Measurements from ENCODE around the gene COMT. TPM values are rescaled to one million over a fixed set of nuclear protein-coding genes. Genes with fewer than 3 reads are reported as not detected.
A peak's percentile ranks its signal among the peaks of the same experiment; 100 is the strongest.

Gene COMT
- total RNA-seq (100 to 1,000 TPM; 101 to 111 TPM), polyA plus RNA-seq (100 to 1,000 TPM in 1 of 2 donors, 10 to 100 TPM in 1; 96.7 to 176 TPM)
- long read RNA-seq, donor 1, transcript COMT-209 (4 exons, 1,035 nt), result minor isoform, 9 of 221 reads
- long read RNA-seq, donor 1, transcript COMT-202 (6 exons, 2,437 nt), result major isoform, 175 of 221 reads
- long read RNA-seq, donor 1, partial matches to known transcripts, result 18 of 221 reads
- long read RNA-seq, donor 1, other reads (novel, unspliced or antisense), result 18 of 221 reads
- long read RNA-seq, donor 2, transcript COMT-202 (6 exons, 2,437 nt), result major isoform, 52 of 81 reads
- long read RNA-seq, donor 2, partial matches to known transcripts, result 18 of 81 reads
- long read RNA-seq, donor 2, other reads (novel, unspliced or antisense), result 8 of 81 reads

DNA sequence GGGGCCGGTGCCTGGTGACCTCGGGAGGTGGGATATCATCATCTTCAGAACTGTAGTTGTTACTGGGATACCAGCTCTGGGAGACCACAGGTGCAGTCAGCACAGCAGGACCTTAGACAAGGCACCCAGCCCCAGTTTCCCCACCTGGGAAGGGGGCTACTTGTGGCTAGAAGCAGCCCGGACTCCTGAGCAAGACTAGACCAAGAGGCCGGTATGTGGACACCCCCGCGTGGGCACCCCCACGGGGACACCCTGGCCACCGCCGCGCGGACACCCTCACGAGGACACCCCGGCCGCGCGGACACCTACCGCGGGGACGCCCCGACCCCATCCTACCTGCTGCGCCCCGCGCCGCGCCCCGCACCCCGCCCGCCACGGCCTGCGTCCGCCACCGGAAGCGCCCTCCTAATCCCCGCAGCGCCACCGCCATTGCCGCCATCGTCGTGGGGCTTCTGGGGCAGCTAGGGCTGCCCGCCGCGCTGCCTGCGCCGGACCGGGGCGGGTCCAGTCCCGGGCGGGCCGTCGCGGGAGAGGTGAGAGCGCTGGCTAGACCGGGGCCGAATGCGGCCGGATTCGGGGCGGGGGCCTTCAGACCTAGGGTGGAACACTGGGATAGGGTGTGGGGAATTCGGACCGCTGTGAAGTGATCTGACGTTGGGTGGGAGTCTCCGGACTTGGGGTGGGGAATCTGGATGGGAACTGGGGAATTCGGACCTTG, at the start of gene COMT, which contains the start of gene TXNRD2:
Gene COMT (plus strand): TSS at position 408 of the 718 bp plus-strand sequence. CDS start 20,755 bp downstream, outside the sequence.
Gene TXNRD2 (minus strand): TSS at position 454 of the 718 bp plus-strand sequence. CDS start 15 bp downstream, at position 439.
- no peaks in the 10 kb centered on the region for H3K9me3 ChIP-seq (ENCODE audit: control insufficient read depth, low read length)
- peak; percentile 92 for ATAC-seq (ENCODE audit: low FRiP score)
- no peaks in the 10 kb centered on the region for H3K36me3 ChIP-seq (ENCODE audit: control insufficient read depth in 1 of 2, insufficient read depth in 2 of 2, low read length in 1 of 2)
- peaks cover 2 to 6% of the 10 kb centered on the region in 2 donors for H3K4me1 ChIP-seq (ENCODE audit: control insufficient read depth in 1 of 2, insufficient read depth in 2 of 2, low read length in 2 of 2)
- H3K27me3 ChIP-seq (ENCODE audit: control insufficient read depth in 1 of 2, insufficient read depth in 2 of 2, low read length in 1 of 2), result no peaks in the 10 kb centered on the region
- intact Hi-C loops (cut with DNase I), result no loop called here
- peak within 1 kb of the TSS; percentile 54 to 92 for H3K4me3 ChIP-seq (ENCODE audit: low read length in 2 of 2)
- peak within 1 kb of the TSS; percentile 94 to 97 for H3K27ac ChIP-seq (ENCODE audit: low read depth in 1 of 2, low read length in 2 of 2)
- DNase-seq, result peak; percentile 84 to 92
- 0 to 1% methylated on average over 54 to 63 of the region's 63 CpGs for WGBS, 2 donors

DNA sequence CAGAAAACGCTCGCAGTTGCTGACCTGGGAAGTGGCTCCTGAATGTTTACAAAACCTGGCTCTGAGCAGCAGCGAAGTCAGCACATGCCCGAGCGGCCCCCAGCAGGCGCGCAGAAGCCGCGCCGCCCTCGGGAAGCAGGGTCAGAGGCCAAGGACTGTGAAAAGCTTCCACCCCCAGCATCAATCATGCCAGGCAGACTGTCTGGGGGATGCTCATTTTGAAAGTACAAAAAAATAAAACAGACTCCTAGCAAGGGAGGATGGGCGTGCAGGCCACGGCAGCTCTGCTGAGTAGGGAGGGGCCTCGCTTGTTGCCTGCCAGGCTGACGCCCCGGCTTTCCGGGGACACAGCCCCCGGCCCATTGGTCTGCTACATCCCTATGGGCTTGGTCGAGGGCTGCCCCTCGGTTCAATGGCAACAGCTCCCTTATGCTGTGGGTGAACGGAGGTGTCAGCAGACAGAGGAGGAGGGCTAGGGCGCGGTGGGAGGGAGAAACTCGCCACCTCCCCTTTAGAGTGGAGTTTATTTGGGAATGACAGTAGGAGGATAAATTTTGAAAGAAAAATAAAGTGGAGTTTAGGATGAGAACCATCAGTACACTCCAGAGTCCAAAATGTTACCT, 49.2 kb upstream of the COMT start:
- Histone ChIP-seq H3K9me3 (ENCODE audit: control insufficient read depth, low read length) (no peaks in the 10 kb centered on the region), H3K36me3 (ENCODE audit: control insufficient read depth in 1 of 2, insufficient read depth in 2 of 2, low read length in 1 of 2) (no peaks in the 10 kb centered on the region), H3K4me3 (ENCODE audit: low read length in 2 of 2) (no peak overlapping the region), H3K27ac (ENCODE audit: low read depth in 1 of 2, low read length in 2 of 2) (no peak overlapping the region), H3K4me1 (ENCODE audit: control insufficient read depth in 1 of 2, insufficient read depth in 2 of 2, low read length in 2 of 2) (no peaks in the 10 kb centered on the region), H3K27me3 (ENCODE audit: control insufficient read depth in 1 of 2, insufficient read depth in 2 of 2, low read length in 1 of 2) (no peaks in the 10 kb centered on the region)
- DNase-seq (no peak), ATAC-seq (ENCODE audit: low FRiP score) (no peak)
- intact Hi-C loops (cut with DNase I), result no loop called here
- WGBS, 2 donors, result 75 to 80% methylated on average over 24 of the region's 24 CpGs

DNA sequence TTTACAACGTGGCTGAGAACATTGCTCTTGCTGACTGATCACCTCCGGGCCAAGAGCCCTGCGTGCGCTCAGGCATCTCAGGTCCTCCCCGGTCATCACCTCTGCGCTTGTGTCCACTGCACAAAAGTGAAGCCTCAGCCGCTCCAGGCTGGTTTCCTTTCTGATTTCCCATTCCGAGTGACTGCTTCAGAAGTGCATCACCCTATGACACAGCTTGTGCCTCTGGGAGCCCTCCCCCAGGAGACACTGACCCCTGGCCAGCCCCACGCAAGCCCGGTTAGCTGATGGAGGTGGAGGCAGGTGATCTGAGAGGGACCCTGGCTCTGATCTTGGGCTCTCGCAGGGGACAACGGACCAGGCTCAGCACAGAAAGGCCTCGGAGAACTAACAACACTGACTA, 48.6 kb upstream of the COMT start:
- intact Hi-C loops (cut with DNase I), result no loop called here
- Histone ChIP-seq H3K4me1 (ENCODE audit: control insufficient read depth in 1 of 2, insufficient read depth in 2 of 2, low read length in 2 of 2) (no peaks in the 10 kb centered on the region), H3K36me3 (ENCODE audit: control insufficient read depth in 1 of 2, insufficient read depth in 2 of 2, low read length in 1 of 2) (no peaks in the 10 kb centered on the region), H3K27ac (ENCODE audit: low read depth in 1 of 2, low read length in 2 of 2) (no peak overlapping the region), H3K27me3 (ENCODE audit: control insufficient read depth in 1 of 2, insufficient read depth in 2 of 2, low read length in 1 of 2) (no peaks in the 10 kb centered on the region), H3K4me3 (ENCODE audit: low read length in 2 of 2) (no peak overlapping the region), H3K9me3 (ENCODE audit: control insufficient read depth, low read length) (no peaks in the 10 kb centered on the region)
- WGBS, 2 donors, result 85 to 86% methylated on average over 13 of the region's 13 CpGs
- DNase-seq, result no peak
- no peak for ATAC-seq (ENCODE audit: low FRiP score)

DNA sequence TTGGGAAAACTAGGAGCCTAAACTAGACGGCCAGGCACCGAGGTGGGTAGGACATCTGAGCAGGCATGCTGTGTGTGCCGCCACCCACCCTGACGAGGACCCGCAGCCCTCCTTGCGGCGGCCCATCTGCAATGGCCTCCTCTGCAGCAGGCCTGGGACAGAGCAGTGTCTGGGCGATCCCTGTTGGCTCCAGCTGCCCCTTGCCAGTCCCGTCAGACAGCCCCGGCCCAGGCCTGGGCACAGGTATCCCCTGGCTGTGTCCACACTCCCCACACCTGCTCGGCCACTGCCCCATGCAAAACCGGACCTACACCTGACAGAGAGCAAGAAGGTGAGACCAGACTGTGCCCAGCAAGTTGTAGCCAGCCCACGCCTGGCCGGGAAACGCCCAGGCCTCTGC, 48.2 kb upstream of the COMT start:
- intact Hi-C loops (cut with DNase I), result no loop called here
- Histone ChIP-seq H3K4me1 (ENCODE audit: control insufficient read depth in 1 of 2, insufficient read depth in 2 of 2, low read length in 2 of 2) (no peaks in the 10 kb centered on the region), H3K4me3 (ENCODE audit: low read length in 2 of 2) (no peak overlapping the region), H3K27me3 (ENCODE audit: control insufficient read depth in 1 of 2, insufficient read depth in 2 of 2, low read length in 1 of 2) (no peaks in the 10 kb centered on the region), H3K27ac (ENCODE audit: low read depth in 1 of 2, low read length in 2 of 2) (no peak overlapping the region), H3K9me3 (ENCODE audit: control insufficient read depth, low read length) (no peaks in the 10 kb centered on the region), H3K36me3 (ENCODE audit: control insufficient read depth in 1 of 2, insufficient read depth in 2 of 2, low read length in 1 of 2) (no peaks in the 10 kb centered on the region)
- no peak for DNase-seq
- ATAC-seq (ENCODE audit: low FRiP score), result no peak
- WGBS, 2 donors, result 81 to 87% methylated on average over 15 of the region's 15 CpGs

DNA sequence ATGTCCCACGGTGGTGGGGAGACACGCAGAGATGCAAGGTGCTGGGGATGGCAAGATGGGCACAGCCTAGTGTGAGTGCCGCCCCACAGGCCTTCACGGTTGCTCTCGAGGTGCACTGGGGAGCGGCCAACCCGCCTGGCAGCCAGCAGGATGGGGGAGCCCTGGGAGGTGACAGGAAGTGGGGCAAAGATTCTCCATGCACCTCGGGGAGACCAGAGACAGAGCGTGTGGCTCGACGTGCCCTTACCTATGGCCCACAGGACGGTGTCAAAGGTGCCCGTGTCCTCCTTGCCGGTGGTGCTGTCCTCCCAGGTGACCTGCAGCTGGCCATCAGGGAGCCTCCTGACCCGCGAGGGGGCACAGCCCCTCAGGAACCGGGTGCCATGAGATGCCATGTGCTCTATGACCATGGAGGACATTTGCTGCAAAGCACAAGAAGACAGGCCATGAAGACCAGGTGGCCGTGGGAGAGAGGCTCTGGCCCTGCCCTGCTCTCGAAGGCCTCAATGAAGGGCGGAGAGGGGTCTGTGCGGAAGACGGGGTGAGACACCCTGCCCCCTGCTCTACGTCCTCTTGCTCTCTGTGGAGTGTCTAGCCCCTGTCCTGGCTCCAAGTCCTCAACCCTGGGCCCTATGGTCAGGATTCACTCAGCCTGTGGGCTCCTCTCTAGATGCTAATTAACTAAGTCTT, 46.3 kb upstream of the COMT start:
- WGBS, 2 donors, result 93 to 95% methylated on average over 23 of the region's 23 CpGs
- H3K9me3 ChIP-seq (ENCODE audit: control insufficient read depth, low read length), result no peaks in the 10 kb centered on the region
- no peaks in the 10 kb centered on the region for H3K36me3 ChIP-seq (ENCODE audit: control insufficient read depth in 1 of 2, insufficient read depth in 2 of 2, low read length in 1 of 2)
- H3K27me3 ChIP-seq (ENCODE audit: control insufficient read depth in 1 of 2, insufficient read depth in 2 of 2, low read length in 1 of 2), result no peaks in the 10 kb centered on the region
- H3K27ac ChIP-seq (ENCODE audit: low read depth in 1 of 2, low read length in 2 of 2), result no peak overlapping the region
- intact Hi-C loops (cut with DNase I), result no loop called here
- no peaks in the 10 kb centered on the region for H3K4me1 ChIP-seq (ENCODE audit: control insufficient read depth in 1 of 2, insufficient read depth in 2 of 2, low read length in 2 of 2)
- ATAC-seq (ENCODE audit: low FRiP score) (no peak), DNase-seq (no peak)
- no peak overlapping the region for H3K4me3 ChIP-seq (ENCODE audit: low read length in 2 of 2)

DNA sequence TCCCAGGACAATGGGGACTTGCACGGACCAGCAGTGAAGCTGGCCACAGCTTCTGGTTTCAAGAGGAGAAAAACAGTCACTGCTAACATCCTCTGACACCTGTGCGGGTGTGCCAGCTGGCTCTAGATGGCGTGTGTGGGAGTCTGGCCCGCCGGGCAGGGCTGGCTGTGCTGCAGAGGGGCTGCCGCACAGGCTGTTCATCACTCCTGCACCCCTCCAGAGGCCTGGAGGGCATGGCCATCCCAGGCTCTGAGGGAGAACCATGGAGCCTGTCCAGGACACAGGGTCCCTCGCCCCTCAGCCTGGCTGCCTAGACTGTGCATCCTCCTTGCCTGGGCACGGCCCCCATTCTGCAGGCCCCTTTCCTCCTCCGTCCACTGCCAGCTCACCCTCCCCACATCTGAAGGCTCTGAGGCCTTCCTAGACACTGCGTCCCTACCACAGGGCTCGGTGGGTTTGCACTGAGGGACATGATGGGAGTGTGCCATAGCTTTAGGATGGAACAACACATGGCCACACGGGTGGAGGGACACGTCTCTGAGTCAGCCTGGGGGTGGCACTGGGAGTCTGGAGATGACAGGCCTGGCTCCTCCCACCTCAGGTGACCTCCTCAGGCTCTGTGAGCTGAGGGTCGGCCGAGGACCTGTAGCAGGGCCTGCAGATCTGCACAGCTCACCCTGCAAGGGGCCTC, 44.8 kb upstream of the COMT start:
- no peaks in the 10 kb centered on the region for H3K9me3 ChIP-seq (ENCODE audit: control insufficient read depth, low read length)
- 81 to 84% methylated on average over 15 of the region's 15 CpGs for WGBS, 2 donors
- intact Hi-C loops (cut with DNase I), result no loop called here
- no peak overlapping the region for H3K27ac ChIP-seq (ENCODE audit: low read depth in 1 of 2, low read length in 2 of 2)
- peaks cover 0 to 2% of the 10 kb centered on the region in 2 donors for H3K36me3 ChIP-seq (ENCODE audit: control insufficient read depth in 1 of 2, insufficient read depth in 2 of 2, low read length in 1 of 2)
- DNase-seq (no peak), ATAC-seq (ENCODE audit: low FRiP score) (peak; percentile 6)
- H3K4me1 ChIP-seq (ENCODE audit: control insufficient read depth in 1 of 2, insufficient read depth in 2 of 2, low read length in 2 of 2), result no peaks in the 10 kb centered on the region
- no peak overlapping the region for H3K4me3 ChIP-seq (ENCODE audit: low read length in 2 of 2)
- no peaks in the 10 kb centered on the region for H3K27me3 ChIP-seq (ENCODE audit: control insufficient read depth in 1 of 2, insufficient read depth in 2 of 2, low read length in 1 of 2)

DNA sequence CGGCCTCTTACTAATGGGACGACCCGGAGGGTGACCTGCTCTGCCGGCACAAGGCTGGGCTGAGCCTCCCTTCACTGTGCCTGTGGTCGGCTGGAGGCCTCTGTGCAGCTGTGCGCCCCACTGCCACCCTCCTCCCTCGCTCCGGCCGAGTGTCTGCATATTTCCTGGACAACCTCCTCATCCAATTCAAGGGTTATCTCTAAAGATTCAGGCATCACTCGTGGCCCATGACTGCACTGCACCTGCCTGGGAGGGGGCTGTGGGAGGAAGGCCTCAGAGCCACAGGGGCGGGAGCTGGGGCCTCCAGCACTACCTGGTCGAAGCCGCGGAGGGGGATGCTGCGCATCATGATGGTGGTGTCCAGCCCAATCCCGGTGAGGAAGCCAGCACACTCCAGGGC, 43.8 kb upstream of the COMT start:
- H3K36me3 ChIP-seq (ENCODE audit: control insufficient read depth in 1 of 2, insufficient read depth in 2 of 2, low read length in 1 of 2), result peaks cover 0 to 2% of the 10 kb centered on the region in 2 donors

DNA sequence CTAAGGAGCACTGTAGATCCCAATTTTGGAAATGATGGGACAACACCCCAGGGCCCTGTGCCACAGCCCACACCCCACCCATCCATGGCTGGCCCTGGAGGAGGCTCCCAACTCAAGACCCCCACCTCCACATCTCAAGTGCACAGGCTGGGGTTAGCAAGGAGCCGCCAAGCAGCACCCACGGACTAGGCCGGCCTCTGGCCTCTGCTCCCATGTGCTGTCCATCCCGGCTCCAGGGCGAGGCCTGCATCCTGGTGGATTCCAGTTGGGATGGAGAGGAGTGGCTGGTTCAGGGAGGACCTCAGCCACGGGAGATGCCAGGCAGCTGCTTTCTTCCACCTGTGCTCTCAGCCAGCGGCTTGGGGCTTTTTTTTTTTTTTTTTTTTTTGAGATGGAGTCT, 43.4 kb upstream of the COMT start:
- Histone ChIP-seq H3K27me3 (ENCODE audit: control insufficient read depth in 1 of 2, insufficient read depth in 2 of 2, low read length in 1 of 2) (no peaks in the 10 kb centered on the region), H3K27ac (ENCODE audit: low read depth in 1 of 2, low read length in 2 of 2) (no peak overlapping the region), H3K9me3 (ENCODE audit: control insufficient read depth, low read length) (no peaks in the 10 kb centered on the region), H3K4me1 (ENCODE audit: control insufficient read depth in 1 of 2, insufficient read depth in 2 of 2, low read length in 2 of 2) (no peaks in the 10 kb centered on the region), H3K4me3 (ENCODE audit: low read length in 2 of 2) (no peak overlapping the region), H3K36me3 (ENCODE audit: control insufficient read depth in 1 of 2, insufficient read depth in 2 of 2, low read length in 1 of 2) (peaks cover 0 to 2% of the 10 kb centered on the region in 2 donors)
- intact Hi-C loops (cut with DNase I), result no loop called here
- 94 to 96% methylated on average over 7 of the region's 7 CpGs for WGBS, 2 donors
- no peak for DNase-seq
- no peak for ATAC-seq (ENCODE audit: low FRiP score)

More for the DNA sequence above, 43.8 kb upstream of the COMT start:
- no peaks in the 10 kb centered on the region for H3K4me1 ChIP-seq (ENCODE audit: control insufficient read depth in 1 of 2, insufficient read depth in 2 of 2, low read length in 2 of 2)
- intact Hi-C loops (cut with DNase I), result no loop called here
- H3K27ac ChIP-seq (ENCODE audit: low read depth in 1 of 2, low read length in 2 of 2), result no peak overlapping the region
- 89 to 94% methylated on average over 16 of the region's 16 CpGs for WGBS, 2 donors
- no peak overlapping the region for H3K4me3 ChIP-seq (ENCODE audit: low read length in 2 of 2)
- ATAC-seq (ENCODE audit: low FRiP score) (no peak), DNase-seq (no peak)
- H3K27me3 ChIP-seq (ENCODE audit: control insufficient read depth in 1 of 2, insufficient read depth in 2 of 2, low read length in 1 of 2), result no peaks in the 10 kb centered on the region
- H3K9me3 ChIP-seq (ENCODE audit: control insufficient read depth, low read length), result no peaks in the 10 kb centered on the region

Measured in aorta (tissue), 5 donors.